H9 (cell line): Measurements from ENCODE around the gene PPP2R2B. TPM values are rescaled to one million over a fixed set of nuclear protein-coding genes. Genes with fewer than 3 reads are reported as not detected.
A peak's percentile ranks its signal among the peaks of the same experiment; 100 is the strongest.

Experiments
- DNase-seq: peaks from one replicate; pipeline ENCODE4 v3.0.0-alpha.2; 2017
- H2AFZ ChIP-seq: one replicate; pipeline ENCODE4 v1.6.1; 2013; ENCODE audit warnings: mild to moderate bottlenecking, low read length, control low read depth, moderate library complexity
- H2AK5ac ChIP-seq: 2 replicates; pipeline ENCODE4 v1.6.1; 2013; ENCODE audit warnings: low read length, control low read depth, mixed read lengths; ENCODE audit not compliant: insufficient read length
- H2BK120ac ChIP-seq: one replicate; pipeline ENCODE4 v1.6.1; 2013; ENCODE audit warnings: low read depth, mild to moderate bottlenecking, low read length, control low read depth, inconsistent platforms; ENCODE audit not compliant: poor library complexity, severe bottlenecking
- H2BK12ac ChIP-seq: 2 replicates; pipeline ENCODE4 v1.6.1; 2013; ENCODE audit warnings: low read length, control low read depth, mixed read lengths, low read depth; ENCODE audit not compliant: insufficient read length
- H2BK15ac ChIP-seq: 2 replicates; pipeline ENCODE4 v1.6.1; 2013; ENCODE audit warnings: low read depth, low read length, control low read depth
- H2BK20ac ChIP-seq: one replicate; pipeline ENCODE4 v1.6.1; 2013; ENCODE audit warnings: low read depth, mild to moderate bottlenecking, low read length, control low read depth, inconsistent platforms; ENCODE audit not compliant: poor library complexity, severe bottlenecking
- H2BK5ac ChIP-seq: 2 replicates; pipeline ENCODE4 v1.6.1; 2013; ENCODE audit warnings: low read length, control low read depth, mixed read lengths; ENCODE audit not compliant: insufficient read length
- H3K14ac ChIP-seq: 2 replicates; pipeline ENCODE4 v1.6.1; 2013; ENCODE audit warnings: low read length, control low read depth; ENCODE audit not compliant: insufficient read depth
- H3K18ac ChIP-seq: 2 replicates; pipeline ENCODE4 v1.6.1; 2013; ENCODE audit warnings: low read depth, mild to moderate bottlenecking, mixed read lengths, low read length, control low read depth; ENCODE audit not compliant: insufficient read length
- H3K23ac ChIP-seq: 2 replicates; pipeline ENCODE4 v1.6.1; 2013; ENCODE audit warnings: low read length, control low read depth, mixed read lengths, low read depth; ENCODE audit not compliant: insufficient read length
- H3K23me2 ChIP-seq: 2 replicates; pipeline ENCODE4 v1.6.1; 2013; ENCODE audit warnings: low read depth, mild to moderate bottlenecking, mixed read lengths, low read length, control low read depth; ENCODE audit not compliant: insufficient read length, poor library complexity, severe bottlenecking
- H3K27ac ChIP-seq: 2 replicates; pipeline ENCODE4 v1.5.1; 2013; ENCODE audit warnings: low read length, control low read depth, mixed read lengths, low read depth; ENCODE audit not compliant: insufficient read length
- H3K27me3 ChIP-seq: 2 replicates; pipeline ENCODE4 v1.6.1; 2013; ENCODE audit warnings: low read length, control low read depth, inconsistent platforms; ENCODE audit not compliant: insufficient read depth
- H3K4ac ChIP-seq: 2 replicates; pipeline ENCODE4 v1.6.1; 2013; ENCODE audit warnings: low read depth, mild to moderate bottlenecking, control low read depth, inconsistent platforms, low read length, moderate library complexity
- H3K4me1 ChIP-seq: 2 replicates; pipeline ENCODE4 v1.6.1; 2013; ENCODE audit warnings: low read length, control low read depth, inconsistent platforms; ENCODE audit not compliant: insufficient read depth
- H3K4me2 ChIP-seq: 2 replicates; pipeline ENCODE4 v1.6.1; 2013; ENCODE audit warnings: low read length, control low read depth, mixed read lengths; ENCODE audit not compliant: insufficient read length, insufficient read depth
- H3K56ac ChIP-seq: 2 replicates; pipeline ENCODE4 v1.6.1; 2013; ENCODE audit warnings: low read depth, mild to moderate bottlenecking, mixed read lengths, low read length, control low read depth; ENCODE audit not compliant: insufficient read length
- H3K79me1 ChIP-seq: 2 replicates; pipeline ENCODE4 v1.6.1; 2013; ENCODE audit warnings: low read depth, mild to moderate bottlenecking, moderate library complexity, low read length, control low read depth, inconsistent platforms; ENCODE audit not compliant: insufficient read depth, poor library complexity, severe bottlenecking
- H3K79me2 ChIP-seq: 2 replicates; pipeline ENCODE4 v1.6.1; 2013; ENCODE audit warnings: low read length, control low read depth, inconsistent platforms; ENCODE audit not compliant: insufficient read depth
- H3K9ac ChIP-seq: 2 replicates; pipeline ENCODE4 v1.6.1; 2013; ENCODE audit warnings: low read length, control low read depth, mixed read lengths; ENCODE audit not compliant: insufficient read length; ENCODE audit errors: extremely low read depth
- H3K9me3 ChIP-seq: one replicate; pipeline ENCODE4 v1.6.1; 2013; ENCODE audit warnings: low read depth, low read length, inconsistent platforms; ENCODE audit not compliant: control insufficient read depth
- H3T11ph ChIP-seq: one replicate; pipeline ENCODE4 v1.6.1; 2013; ENCODE audit warnings: mild to moderate bottlenecking, low read length, control low read depth, inconsistent platforms
- H4K20me1 ChIP-seq: one replicate; pipeline ENCODE4 v1.6.1; 2013; ENCODE audit not compliant: control insufficient read depth, insufficient read length, insufficient read depth
- H4K5ac ChIP-seq: 2 replicates; pipeline ENCODE4 v1.6.1; 2013; ENCODE audit warnings: low read depth, mild to moderate bottlenecking, mixed read lengths, low read length, control low read depth; ENCODE audit not compliant: insufficient read length
- H4K8ac ChIP-seq: replicated peaks from 2 replicates; pipeline ENCODE4 v1.6.1; 2013; ENCODE audit warnings: low read length, control low read depth, mixed read lengths, low read depth; ENCODE audit not compliant: insufficient read length
- H4K91ac ChIP-seq: 2 replicates; pipeline ENCODE4 v1.6.1; 2013; ENCODE audit warnings: low read depth, mild to moderate bottlenecking, moderate library complexity, mixed read lengths, low read length, control low read depth; ENCODE audit not compliant: insufficient read length
- H3K27ac Mint-ChIP-seq, 3 experiments: 2 replicates in 2 of 3; 3 replicates in 1 of 3; pipeline ENCODE4 v1.8.0; 2020 to 2021; ENCODE audit warnings: mixed read lengths in 3 of 3, mild to moderate bottlenecking in 1 of 3, moderate library complexity in 1 of 3
- H3K27me3 Mint-ChIP-seq: 2 replicates; pipeline ENCODE4 v1.8.0; 2021; ENCODE audit warnings: low read depth, mild to moderate bottlenecking, moderate library complexity, mixed read lengths
- H3K36me3 Mint-ChIP-seq, 3 experiments: 2 replicates in 2 of 3; 3 replicates in 1 of 3; pipeline ENCODE4 v1.8.0; 2020 to 2021; ENCODE audit warnings: low read depth in 3 of 3, mixed read lengths in 3 of 3; ENCODE audit not compliant: insufficient read depth in 1 of 3
- H3K4me1 Mint-ChIP-seq, 2 experiments: 2 replicates each; pipeline ENCODE4 v1.8.0; 2020; ENCODE audit warnings: mixed read lengths in 2 of 2
- H3K4me3 Mint-ChIP-seq, 2 experiments: 2 replicates in 1 of 2; 3 replicates in 1 of 2; pipeline ENCODE4 v1.8.0; 2020 to 2021; ENCODE audit warnings: mild to moderate bottlenecking in 2 of 2, mixed read lengths in 2 of 2, moderate library complexity in 1 of 2
- H3K9me3 Mint-ChIP-seq, 2 experiments: 2 replicates in 1 of 2; 3 replicates in 1 of 2; pipeline ENCODE4 v1.8.0; 2020; ENCODE audit warnings: mild to moderate bottlenecking in 2 of 2, mixed read lengths in 2 of 2, moderate library complexity in 1 of 2
- CTCF ChIP-seq: fragments of 200-600 bp; sonication (generic); conservative IDR thresholded peaks from 3 replicates; pipeline ENCODE4 v1.8.0; 2021; ENCODE audit warnings: antibody characterized with exemption, mild to moderate bottlenecking
- WGBS: extraction: QIAGEN DNeasy Blood & Tissue Kit; methylation state at CpG from one replicate; pipeline ENCODE4 v1.1.7; 2013; ENCODE audit warnings: missing lambda C conversion rate, low lambda C conversion rate, mixed read lengths; ENCODE audit not compliant: insufficient read length; ENCODE audit errors: extremely low coverage; 5-methylcytosine and 5-hydroxymethylcytosine counted together
- total RNA-seq: library from RNA; stranded (reverse); gene quantifications from 2 replicates; pipeline ENCODE4 v1.2.1, GENCODE V29; 2021

Gene PPP2R2B
- total RNA-seq, 1 experiment from 2014 or later: 14.3 TPM

DNA sequence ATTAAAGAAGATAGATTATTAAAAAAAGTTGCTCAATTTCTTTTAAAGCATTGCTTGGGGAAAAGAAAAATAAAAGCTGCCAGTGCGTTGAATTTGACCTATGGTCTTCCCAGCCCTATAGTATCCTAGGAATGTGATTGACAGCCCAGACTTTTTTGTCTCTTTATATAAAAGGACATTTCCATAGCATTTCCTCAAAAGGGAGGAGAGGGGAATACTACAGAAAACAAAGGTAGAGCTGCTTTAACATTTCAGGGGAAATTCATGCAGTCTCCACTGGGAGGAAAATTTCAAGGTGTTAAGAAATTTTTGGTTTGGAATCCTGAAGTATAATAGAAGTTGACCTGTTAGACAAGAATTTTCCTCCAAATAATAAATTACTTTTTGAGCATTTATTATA, 344.7 kb downstream of the PPP2R2B start:
- no peak overlapping the region for H3K56ac ChIP-seq
- H2AK5ac ChIP-seq: no peak overlapping the region
- H2BK5ac ChIP-seq: no peak overlapping the region
- no peak overlapping the region for H2AFZ ChIP-seq
- Mint-ChIP-seq H3K27me3 (no peaks in the 10 kb centered on the region), H3K4me3 (no peak overlapping the region), H3K27ac (no peak overlapping the region), H3K9me3 (no peaks in the 10 kb centered on the region), H3K4me1 (peaks cover 12 to 16% of the 10 kb centered on the region in 2 experiments), H3K36me3 (no peaks in the 10 kb centered on the region)
- H3K9me3 ChIP-seq: no peaks in the 10 kb centered on the region
- TF ChIP-seq CTCF: 0 out of 3 replicates have a peak, but pooled peaks have one; percentile 14
- no peak overlapping the region for H3K23ac ChIP-seq
- H3K4ac ChIP-seq: no peak overlapping the region
- no peak overlapping the region for H2BK20ac ChIP-seq
- peak overlapping the region; percentile 2 for H3K27ac ChIP-seq
- no peak overlapping the region for H3T11ph ChIP-seq
- no peaks in the 10 kb centered on the region for H3K79me1 ChIP-seq
- H4K91ac ChIP-seq: no peak overlapping the region
- no peaks in the 10 kb centered on the region for H3K23me2 ChIP-seq
- H3K79me2 ChIP-seq: no peaks in the 10 kb centered on the region
- H4K20me1 ChIP-seq: no peaks in the 10 kb centered on the region
- no peak overlapping the region for H2BK12ac ChIP-seq
- H4K8ac ChIP-seq: no peak overlapping the region
- no peak overlapping the region for H4K5ac ChIP-seq
- no CpG with 5 or more reads among the region's 1 CpG for WGBS
- no peak overlapping the region for H3K4me2 ChIP-seq
- H3K27me3 ChIP-seq: no peaks in the 10 kb centered on the region
- H2BK15ac ChIP-seq: no peak overlapping the region
- no peak overlapping the region for H3K9ac ChIP-seq
- H2BK120ac ChIP-seq: no peak overlapping the region
- DNase-seq: no peak
- no peak overlapping the region for H3K14ac ChIP-seq
- no peak overlapping the region for H3K18ac ChIP-seq
- peaks cover 3% of the 10 kb centered on the region; the same call in 1 of the 2 replicates for H3K4me1 ChIP-seq
